Lower leg skin (tissue), 3 donors: Measurements from ENCODE around the gene GRIN2D.

Experiments
- CTCF ChIP-seq, 3 donors: fragments of 450-650 bp; IDR thresholded peaks; one replicate each; pipeline ENCODE4 v1.5.1; 2016; ENCODE audit warnings: antibody characterized with exemption in 3 of 3, mild to moderate bottlenecking in 3 of 3, moderate library complexity in 2 of 3
- POLR2A ChIP-seq, 2 donors: fragments of 450-650 bp; IDR thresholded peaks; one replicate each; pipeline ENCODE4 v1.6.1; 2016 to 2017; ENCODE audit warnings: antibody characterized with exemption in 2 of 2, mild to moderate bottlenecking in 1 of 2, moderate library complexity in 1 of 2

DNA sequence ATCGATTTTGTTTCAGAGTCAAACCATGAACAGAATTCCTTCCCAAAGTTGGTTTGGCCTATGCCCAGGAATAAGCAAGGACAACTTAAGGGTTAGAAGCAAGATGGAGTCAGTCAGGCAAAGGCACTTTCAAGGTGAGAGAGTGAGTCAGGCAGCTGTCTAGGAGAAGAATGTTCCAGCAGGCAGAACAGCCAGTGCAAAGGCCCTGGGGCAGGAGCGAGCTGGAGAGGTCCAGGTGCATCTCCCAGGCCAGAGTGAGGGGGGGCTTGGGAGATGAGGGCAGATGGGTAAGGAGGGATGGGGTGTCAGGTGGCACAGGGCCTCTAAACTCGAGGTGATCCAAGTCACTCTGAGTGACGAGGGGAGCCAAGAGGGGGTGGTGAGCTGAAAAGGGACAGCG lies 43.1 kb downstream of the GRIN2D start:
- no peak for TF ChIP-seq CTCF (IDR thresholded peaks at IDR 0.05)
- TF ChIP-seq POLR2A (IDR thresholded peaks at IDR 0.05) = no peak
